NB4 (cell line): ENCODE data around the gene MCF2L.

Source experiments
- CTCF ChIP-seq: IDR thresholded peaks from one replicate; pipeline ENCODE4 v1.5.1; 2012; ENCODE audit warnings: low read depth, low read length
- POLR2A ChIP-seq: IDR thresholded peaks from 2 replicates; pipeline ENCODE4 v1.6.1; 2011; ENCODE audit warnings: mild to moderate bottlenecking; ENCODE audit not compliant: insufficient read length; ENCODE audit errors: extremely low read depth
- TF ChIP-seq, protein P1 (sequence below): IDR thresholded peaks from 2 replicates; pipeline ENCODE4 v1.6.1; 2011; ENCODE audit warnings: low read depth, low read length

DNA sequence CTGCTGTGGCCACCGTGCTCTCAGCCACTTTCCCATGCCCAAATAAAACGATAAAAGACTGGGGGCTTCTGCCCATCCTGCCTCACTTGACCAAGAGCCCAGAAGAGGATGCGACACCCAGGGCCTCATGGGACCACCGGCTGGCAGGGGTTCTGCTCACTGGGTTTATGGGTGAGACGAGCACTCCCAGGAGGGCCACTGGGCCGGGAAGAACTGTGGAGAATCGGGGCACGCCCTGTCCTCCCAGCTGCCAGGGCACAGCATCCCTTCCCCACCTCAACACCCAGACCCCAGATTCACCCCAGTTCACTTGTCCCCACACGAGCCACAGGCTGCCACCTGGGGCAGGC is 148.9 kb downstream of the MCF2L start:
- TF ChIP-seq CTCF (no peak), POLR2A (no peak)
- TF ChIP-seq, protein P1, sequence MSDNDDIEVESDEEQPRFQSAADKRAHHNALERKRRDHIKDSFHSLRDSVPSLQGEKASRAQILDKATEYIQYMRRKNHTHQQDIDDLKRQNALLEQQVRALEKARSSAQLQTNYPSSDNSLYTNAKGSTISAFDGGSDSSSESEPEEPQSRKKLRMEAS: no peak
